GM12801 (cell line): Measurements from ENCODE around the gene RIPPLY3.

Experiments used
- CTCF ChIP-seq: IDR thresholded peaks from one replicate; pipeline ENCODE4 v1.5.1; 2011; ENCODE audit warnings: control low read depth; ENCODE audit not compliant: insufficient read length; ENCODE audit errors: extremely low read depth

Gene RIPPLY3

DNA sequence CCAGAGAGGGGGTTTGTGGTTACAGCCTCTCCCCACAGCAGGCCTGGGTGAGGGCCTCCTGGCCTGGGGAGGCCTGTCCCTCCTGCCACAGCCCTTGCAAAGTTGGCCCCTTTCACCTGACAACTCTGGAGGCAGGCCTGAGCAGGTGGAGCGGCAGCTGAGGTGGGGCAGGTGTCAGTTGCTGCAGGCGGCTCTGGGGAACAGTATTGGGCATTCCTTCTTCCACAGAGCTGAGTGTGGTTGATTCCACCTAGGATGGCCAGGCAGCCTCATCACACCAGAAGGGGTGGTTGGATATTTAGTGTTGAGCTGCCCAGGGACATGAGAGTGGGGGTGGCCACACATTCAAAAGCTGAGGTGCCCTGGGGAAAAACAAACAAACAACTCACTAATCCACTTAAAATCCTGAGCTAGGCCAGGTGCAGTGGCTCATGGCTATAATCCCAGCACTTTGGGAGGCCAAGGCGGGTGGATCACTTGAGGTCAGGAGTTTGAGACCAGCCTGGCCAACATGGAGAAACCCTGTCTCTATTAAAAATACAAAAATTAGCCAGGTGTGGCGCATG is 35.3 kb downstream of the RIPPLY3 start:
- no peak for TF ChIP-seq CTCF

DNA sequence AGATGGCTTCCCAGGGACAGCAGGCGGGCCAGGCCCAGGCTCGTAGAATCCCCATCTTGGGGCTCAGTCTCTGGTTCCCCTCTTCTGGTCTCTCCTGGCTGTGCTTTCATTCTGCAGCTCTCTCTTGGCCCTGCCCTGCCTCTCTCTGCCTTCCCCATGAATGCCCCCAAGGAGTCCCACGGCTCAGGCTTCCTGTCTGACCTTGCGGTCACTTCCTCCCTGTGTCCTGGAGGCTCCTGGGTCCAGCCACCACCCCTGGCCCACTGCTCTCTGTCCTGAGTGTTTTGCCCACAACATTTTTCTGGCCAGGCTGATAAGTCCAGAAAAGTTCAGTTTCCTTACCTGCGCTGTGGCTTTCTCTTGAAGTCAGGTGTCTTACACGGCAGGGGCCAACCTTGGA is 37.3 kb downstream of the RIPPLY3 start:
- TF ChIP-seq CTCF = no peak

GRCh38 chr21:37044643-37045042 is 38.1 kb downstream of the RIPPLY3 start:
- no peak for TF ChIP-seq CTCF

- no peak for TF ChIP-seq CTCF
Measured at GRCh38 chr21:37045149-37045548, 38.6 kb downstream of the RIPPLY3 start.

DNA sequence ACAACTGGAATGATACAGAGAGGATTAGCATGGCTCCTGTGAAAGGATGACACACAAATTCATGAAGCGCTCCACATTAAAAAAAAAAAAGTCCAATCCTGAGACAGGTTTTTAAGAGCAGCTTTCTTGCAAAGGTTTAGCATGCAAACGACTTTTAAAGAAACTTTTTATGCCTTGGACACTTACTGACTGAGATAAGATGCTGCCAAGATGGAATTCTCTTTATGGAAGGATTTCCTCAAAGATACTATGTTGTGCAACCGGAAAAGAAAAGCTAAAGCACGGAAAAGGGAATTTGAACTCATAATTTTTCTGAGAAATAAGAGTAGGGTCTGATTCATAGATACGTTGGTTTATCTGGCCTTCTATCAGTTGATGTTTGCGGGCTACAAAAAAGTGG is 39.1 kb downstream of the RIPPLY3 start:
- no peak for TF ChIP-seq CTCF

- no peak for TF ChIP-seq CTCF
Measured at GRCh38 chr21:37047079-37047478, 40.6 kb downstream of the RIPPLY3 start.

- TF ChIP-seq CTCF = no peak
Measured at GRCh38 chr21:37055271-37055855, 48.9 kb downstream of the RIPPLY3 start.
